ENCODE results near the gene PHYHD1. TPM values are rescaled to one million over a fixed set of nuclear protein-coding genes. Genes with fewer than 3 reads are reported as not detected.

The PHYHD1 gene
- total and polyA plus RNA-seq, 2 donors (not counting 1 experiment from before 2014, with no cell fraction given) = 0.96 to 2.0 TPM

- Histone ChIP-seq H3K27me3 (replicated peaks in 1 of 4; ENCODE audit: control extremely low read depth in 1 of 4, control insufficient read depth in 3 of 4, insufficient read depth in 4 of 4, low read length in 3 of 4) (no peaks in the 10 kb centered on the region), H3K4me1 (ENCODE audit: control insufficient read depth in 2 of 2, insufficient read depth in 2 of 2, low read length in 2 of 2) (no peaks in the 10 kb centered on the region), H3K27ac (ENCODE audit: low read length in 2 of 2) (no peak overlapping the region), H3K36me3 (replicated peaks in 1 of 2; ENCODE audit: control extremely low read depth in 1 of 2, control insufficient read depth in 1 of 2, extremely low read depth in 1 of 2, insufficient read depth in 2 of 2, low read length in 1 of 2) (peaks cover 0 to 69% of the 10 kb centered on the region in 2 experiments), H3K9ac (ENCODE audit: low read length) (no peak overlapping the region), H3K4me3 (ENCODE audit: control extremely low read depth in 1 of 5, extremely low read depth in 1 of 5, insufficient read depth in 1 of 5, low read depth in 2 of 5, low read length in 4 of 5) (no peak overlapping the region), H3K9me3 (ENCODE audit: control extremely low read depth in 1 of 3, control insufficient read depth in 2 of 3, insufficient read depth in 1 of 3, low read length in 2 of 3) (no peaks in the 10 kb centered on the region), H3K79me2 (ENCODE audit: control insufficient read depth, insufficient read depth, low read length) (peaks cover 9% of the 10 kb centered on the region), H3K4me2 (replicated peaks; ENCODE audit: low read depth, low read length, poor library complexity, severe bottlenecking) (no peak overlapping the region), H2AFZ (ENCODE audit: insufficient read depth, low read depth, low read length, poor library complexity, severe bottlenecking) (no peak overlapping the region), H4K20me1 (ENCODE audit: control insufficient read depth, insufficient read depth, low read length, poor library complexity, severe bottlenecking) (peaks cover 7% of the 10 kb centered on the region)
- ChIA-PET CTCF (no interaction called here), POLR2A (no interaction called here)
- H3K27me3 Mint-ChIP-seq = no peaks in the 10 kb centered on the region
- H3K4me1 Mint-ChIP-seq = no peaks in the 10 kb centered on the region
- ATAC-seq (ENCODE audit: low read depth) (no peak), DNase-seq (no peak)
- no peak overlapping the region for H3K4me3 Mint-ChIP-seq
- no peak overlapping the region for H3K27ac Mint-ChIP-seq
- intact Hi-C loops (cut with micrococcal nuclease) = no loop called here
- H3K9me3 Mint-ChIP-seq (ENCODE audit: insufficient read depth) = no peaks in the 10 kb centered on the region
- no peak for TF ChIP-seq EZH2 (IDR thresholded peaks at IDR 0.05; ENCODE audit: borderline replicate concordance, insufficient read depth, low read depth, low read length, poor library complexity, severe bottlenecking)
- TF ChIP-seq, protein P1, sequence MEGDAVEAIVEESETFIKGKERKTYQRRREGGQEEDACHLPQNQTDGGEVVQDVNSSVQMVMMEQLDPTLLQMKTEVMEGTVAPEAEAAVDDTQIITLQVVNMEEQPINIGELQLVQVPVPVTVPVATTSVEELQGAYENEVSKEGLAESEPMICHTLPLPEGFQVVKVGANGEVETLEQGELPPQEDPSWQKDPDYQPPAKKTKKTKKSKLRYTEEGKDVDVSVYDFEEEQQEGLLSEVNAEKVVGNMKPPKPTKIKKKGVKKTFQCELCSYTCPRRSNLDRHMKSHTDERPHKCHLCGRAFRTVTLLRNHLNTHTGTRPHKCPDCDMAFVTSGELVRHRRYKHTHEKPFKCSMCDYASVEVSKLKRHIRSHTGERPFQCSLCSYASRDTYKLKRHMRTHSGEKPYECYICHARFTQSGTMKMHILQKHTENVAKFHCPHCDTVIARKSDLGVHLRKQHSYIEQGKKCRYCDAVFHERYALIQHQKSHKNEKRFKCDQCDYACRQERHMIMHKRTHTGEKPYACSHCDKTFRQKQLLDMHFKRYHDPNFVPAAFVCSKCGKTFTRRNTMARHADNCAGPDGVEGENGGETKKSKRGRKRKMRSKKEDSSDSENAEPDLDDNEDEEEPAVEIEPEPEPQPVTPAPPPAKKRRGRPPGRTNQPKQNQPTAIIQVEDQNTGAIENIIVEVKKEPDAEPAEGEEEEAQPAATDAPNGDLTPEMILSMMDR (IDR thresholded peaks at IDR 0.05) = no peak
- 100% methylated on average over 5 of the region's 5 CpGs for WGBS (ENCODE audit: insufficient coverage)
These were observed 48.7 kb downstream of the PHYHD1 start for GRCh38 chr9:128969491-128969890.

GRCh38 chr9:128972956-128973355 is 52.2 kb downstream of the PHYHD1 start:
- ATAC-seq (ENCODE audit: low read depth) (no peak), DNase-seq (no peak)
- WGBS (ENCODE audit: insufficient coverage) = 100% methylated on average over 4 of the region's 4 CpGs
- Histone ChIP-seq H3K4me3 (ENCODE audit: control extremely low read depth in 1 of 5, extremely low read depth in 1 of 5, insufficient read depth in 1 of 5, low read depth in 2 of 5, low read length in 4 of 5) (no peak overlapping the region), H3K27me3 (replicated peaks in 1 of 4; ENCODE audit: control extremely low read depth in 1 of 4, control insufficient read depth in 3 of 4, insufficient read depth in 4 of 4, low read length in 3 of 4) (no peaks in the 10 kb centered on the region), H3K27ac (ENCODE audit: low read length in 2 of 2) (no peak overlapping the region), H3K9me3 (ENCODE audit: control extremely low read depth in 1 of 3, control insufficient read depth in 2 of 3, insufficient read depth in 1 of 3, low read length in 2 of 3) (no peaks in the 10 kb centered on the region), H3K36me3 (replicated peaks in 1 of 2; ENCODE audit: control extremely low read depth in 1 of 2, control insufficient read depth in 1 of 2, extremely low read depth in 1 of 2, insufficient read depth in 2 of 2, low read length in 1 of 2) (peaks cover 0 to 81% of the 10 kb centered on the region in 2 experiments), H3K4me1 (ENCODE audit: control insufficient read depth in 2 of 2, insufficient read depth in 2 of 2, low read length in 2 of 2) (no peaks in the 10 kb centered on the region), H2AFZ (ENCODE audit: insufficient read depth, low read depth, low read length, poor library complexity, severe bottlenecking) (no peak overlapping the region), H3K9ac (ENCODE audit: low read length) (no peak overlapping the region), H3K79me2 (ENCODE audit: control insufficient read depth, insufficient read depth, low read length) (peaks cover 3% of the 10 kb centered on the region), H4K20me1 (ENCODE audit: control insufficient read depth, insufficient read depth, low read length, poor library complexity, severe bottlenecking) (no peaks in the 10 kb centered on the region), H3K4me2 (replicated peaks; ENCODE audit: low read depth, low read length, poor library complexity, severe bottlenecking) (no peak overlapping the region)
- H3K9me3 Mint-ChIP-seq (ENCODE audit: insufficient read depth) = no peaks in the 10 kb centered on the region
- no peaks in the 10 kb centered on the region for H3K4me1 Mint-ChIP-seq
- no peak overlapping the region for H3K27ac Mint-ChIP-seq
- intact Hi-C loops (cut with micrococcal nuclease) = no loop called here
- ChIA-PET POLR2A (no interaction called here), CTCF (no interaction called here)
- H3K4me3 Mint-ChIP-seq = no peak overlapping the region
- no peaks in the 10 kb centered on the region for H3K27me3 Mint-ChIP-seq
- no peak for TF ChIP-seq EZH2 (IDR thresholded peaks at IDR 0.05; ENCODE audit: borderline replicate concordance, insufficient read depth, low read depth, low read length, poor library complexity, severe bottlenecking)
- TF ChIP-seq, protein P1 (IDR thresholded peaks at IDR 0.05) = no peak

All from B cell (primary cell).